Naive B cell (primary cell): ENCODE measurements around the gene KCTD3. TPM values are rescaled to one million over a fixed set of nuclear protein-coding genes. Genes with fewer than 3 reads are reported as not detected.

Source experiments
- ATAC-seq, 2 donors: fragments of 150-1000 bp; cut with Tn5 transposase; 2 replicates each; pipeline ENCODE4 v1.10.0; 2021; ENCODE audit warnings: low read depth in 2 of 2, mild to moderate bottlenecking in 2 of 2, moderate library complexity in 2 of 2
- DNase-seq: peaks from one replicate; pipeline ENCODE4 v3.0.0; 2022
- H3K27ac Mint-ChIP-seq, 6 donors: one replicate each; pipeline ENCODE4 v1.8.0; 2020 to 2022; ENCODE audit warnings: mild to moderate bottlenecking in 6 of 6, mixed read lengths in 6 of 6, moderate library complexity in 5 of 6, inconsistent platforms in 2 of 6
- H3K27me3 Mint-ChIP-seq, 3 donors: one replicate each; pipeline ENCODE4 v1.8.0; 2021 to 2022; ENCODE audit warnings: mixed read lengths in 3 of 3, mild to moderate bottlenecking in 1 of 3
- H3K36me3 Mint-ChIP-seq, 2 donors: one replicate each; pipeline ENCODE4 v1.8.0; 2020 to 2022; ENCODE audit warnings: mixed read lengths in 2 of 2, inconsistent platforms in 1 of 2, mild to moderate bottlenecking in 1 of 2
- H3K4me1 Mint-ChIP-seq, 3 donors: one replicate each; pipeline ENCODE4 v1.8.0; 2020 to 2022; ENCODE audit warnings: mixed read lengths in 3 of 3, inconsistent platforms in 1 of 3, mild to moderate bottlenecking in 1 of 3, moderate library complexity in 1 of 3
- H3K4me3 Mint-ChIP-seq, 8 donors: one replicate each; pipeline ENCODE4 v1.8.0; 2020 to 2022; ENCODE audit warnings: mild to moderate bottlenecking in 8 of 8, mixed read lengths in 8 of 8, moderate library complexity in 8 of 8, inconsistent platforms in 2 of 8
- H3K9me3 Mint-ChIP-seq, 7 donors: one replicate each; pipeline ENCODE4 v1.8.0; 2020 to 2022; ENCODE audit warnings: mixed read lengths in 7 of 7, mild to moderate bottlenecking in 5 of 7, inconsistent platforms in 2 of 7, moderate library complexity in 1 of 7
- polyA plus RNA-seq, 6 donors: library from polyadenylated mRNA; unstranded; fragments of 300-500 nt; fragmentation: Illumina TruSeq; gene quantifications; one replicate each; pipeline ENCODE4 v1.2.3, GENCODE V29; 2021; ENCODE audit warnings: low read depth in 6 of 6

KCTD3 gene
- polyA plus RNA-seq, 6 donors from 2014 or later, result 1.9 to 5.6 (median 3.7) TPM

- peaks cover 0 to 16% (median 4%) of the 10 kb centered on the region in 7 donors for H3K9me3 Mint-ChIP-seq
- DNase-seq (no peak), ATAC-seq (no peak)
Measured at GRCh38 chr1:215542301-215542700, 24.8 kb upstream of the KCTD3 start.

GRCh38 chr1:215543191-215543606 lies 23.9 kb upstream of the KCTD3 start:
- Mint-ChIP-seq H3K9me3 (peaks cover 0 to 16% (median 4%) of the 10 kb centered on the region in 7 donors), H3K4me3 (no peak overlapping the region), H3K27ac (no peak overlapping the region), H3K4me1 (no peaks in the 10 kb centered on the region), H3K27me3 (peaks cover 6 to 11% (median 8%) of the 10 kb centered on the region in 3 donors), H3K36me3 (no peaks in the 10 kb centered on the region)
- no peak for ATAC-seq
- DNase-seq, result no peak

More at GRCh38 chr1:215542301-215542700, 24.8 kb upstream of the KCTD3 start:
- H3K27me3 Mint-ChIP-seq, result peaks cover 3 to 11% (median 8%) of the 10 kb centered on the region in 3 donors
- H3K27ac Mint-ChIP-seq, result no peak overlapping the region
- no peaks in the 10 kb centered on the region for H3K4me1 Mint-ChIP-seq
- no peaks in the 10 kb centered on the region for H3K36me3 Mint-ChIP-seq
- H3K4me3 Mint-ChIP-seq, result no peak overlapping the region

GRCh38 chr1:215543806-215544205 lies 23.3 kb upstream of the KCTD3 start:
- H3K27me3 Mint-ChIP-seq, result peaks cover 6 to 8% (median 8%) of the 10 kb centered on the region in 3 donors
- ATAC-seq (no peak), DNase-seq (no peak)
- H3K27ac Mint-ChIP-seq, result no peak overlapping the region
- no peaks in the 10 kb centered on the region for H3K36me3 Mint-ChIP-seq
- H3K4me1 Mint-ChIP-seq, result no peaks in the 10 kb centered on the region
- H3K4me3 Mint-ChIP-seq, result no peak overlapping the region
- H3K9me3 Mint-ChIP-seq, result peaks cover 0 to 16% (median 4%) of the 10 kb centered on the region in 7 donors

GRCh38 chr1:215544566-215544965 lies 22.5 kb upstream of the KCTD3 start:
- no peak overlapping the region for H3K27ac Mint-ChIP-seq

GRCh38 chr1:215545096-215545495 lies 22.0 kb upstream of the KCTD3 start:
- Mint-ChIP-seq H3K4me3 (no peak overlapping the region), H3K36me3 (no peaks in the 10 kb centered on the region), H3K4me1 (no peaks in the 10 kb centered on the region), H3K27me3 (peaks cover 6 to 8% (median 7%) of the 10 kb centered on the region in 3 donors), H3K9me3 (peaks cover 0 to 16% (median 4%) of the 10 kb centered on the region in 7 donors), H3K27ac (no peak overlapping the region)
- DNase-seq, result no peak
- ATAC-seq, result no peak

More at GRCh38 chr1:215544566-215544965, 22.5 kb upstream of the KCTD3 start:
- ATAC-seq, result no peak
- Mint-ChIP-seq H3K9me3 (peaks cover 0 to 16% (median 4%) of the 10 kb centered on the region in 7 donors), H3K27me3 (peaks cover 6 to 8% (median 7%) of the 10 kb centered on the region in 3 donors), H3K36me3 (no peaks in the 10 kb centered on the region), H3K4me3 (no peak overlapping the region), H3K4me1 (no peaks in the 10 kb centered on the region)
- DNase-seq, result no peak

GRCh38 chr1:215547011-215547410 lies 20.1 kb upstream of the KCTD3 start:
- Mint-ChIP-seq H3K27ac (no peak overlapping the region), H3K4me1 (no peaks in the 10 kb centered on the region), H3K36me3 (no peaks in the 10 kb centered on the region), H3K27me3 (peaks cover 6 to 8% (median 7%) of the 10 kb centered on the region in 3 donors), H3K4me3 (no peak overlapping the region), H3K9me3 (peaks cover 0 to 16% (median 4%) of the 10 kb centered on the region in 7 donors)
- ATAC-seq (no peak), DNase-seq (no peak)

- H3K27me3 Mint-ChIP-seq, result peaks cover 6 to 30% (median 10%) of the 10 kb centered on the region in 3 donors
Measured at GRCh38 chr1:215551806-215552205, 15.3 kb upstream of the KCTD3 start.

GRCh38 chr1:215554865-215555264 lies 12.2 kb upstream of the KCTD3 start:
- Mint-ChIP-seq H3K4me3 (no peak overlapping the region), H3K4me1 (peaks cover 0 to 6% (median 0%) of the 10 kb centered on the region in 3 donors), H3K9me3 (peaks cover 10 to 35% (median 18%) of the 10 kb centered on the region in 7 donors), H3K27me3 (peaks cover 10 to 30% (median 11%) of the 10 kb centered on the region in 3 donors), H3K36me3 (peaks cover 0 to 13% of the 10 kb centered on the region in 2 donors), H3K27ac (no peak overlapping the region)
- DNase-seq (no peak), ATAC-seq (no peak)

More at GRCh38 chr1:215551806-215552205, 15.3 kb upstream of the KCTD3 start:
- Mint-ChIP-seq H3K4me1 (no peaks in the 10 kb centered on the region), H3K9me3 (peaks cover 10 to 29% (median 18%) of the 10 kb centered on the region in 7 donors), H3K4me3 (no peak overlapping the region), H3K27ac (no peak overlapping the region), H3K36me3 (peaks cover 0 to 13% of the 10 kb centered on the region in 2 donors)
- DNase-seq (no peak), ATAC-seq (no peak)

- H3K36me3 Mint-ChIP-seq, result peaks cover 0 to 13% of the 10 kb centered on the region in 2 donors
- DNase-seq (no peak), ATAC-seq (no peak)
- peaks cover 0 to 6% (median 0%) of the 10 kb centered on the region in 3 donors for H3K4me1 Mint-ChIP-seq
- peaks cover 10 to 37% (median 18%) of the 10 kb centered on the region in 7 donors for H3K9me3 Mint-ChIP-seq
- no peak overlapping the region for H3K4me3 Mint-ChIP-seq
- no peak overlapping the region for H3K27ac Mint-ChIP-seq
- peaks cover 7 to 30% (median 10%) of the 10 kb centered on the region in 3 donors for H3K27me3 Mint-ChIP-seq
Measured at GRCh38 chr1:215555531-215555930, 11.6 kb upstream of the KCTD3 start.

GRCh38 chr1:215556996-215557395 lies 10.1 kb upstream of the KCTD3 start:
- no peak for DNase-seq
- ATAC-seq, result no peak
- Mint-ChIP-seq H3K4me3 (no peak overlapping the region), H3K36me3 (peaks cover 0 to 13% of the 10 kb centered on the region in 2 donors), H3K27ac (no peak overlapping the region), H3K27me3 (peaks cover 4 to 34% (median 10%) of the 10 kb centered on the region in 3 donors), H3K9me3 (peaks cover 10 to 46% (median 17%) of the 10 kb centered on the region in 7 donors), H3K4me1 (peaks cover 0 to 6% (median 0%) of the 10 kb centered on the region in 3 donors)

GRCh38 chr1:215557504-215557903 lies 9.6 kb upstream of the KCTD3 start:
- DNase-seq, result no peak
- no peak for ATAC-seq
- H3K4me1 Mint-ChIP-seq, result peaks cover 0 to 6% (median 0%) of the 10 kb centered on the region in 3 donors
- H3K27ac Mint-ChIP-seq, result no peak overlapping the region
- peaks cover 10 to 46% (median 17%) of the 10 kb centered on the region in 7 donors for H3K9me3 Mint-ChIP-seq
- peaks cover 4 to 35% (median 10%) of the 10 kb centered on the region in 3 donors for H3K27me3 Mint-ChIP-seq
- no peak overlapping the region for H3K4me3 Mint-ChIP-seq
- peaks cover 0 to 13% of the 10 kb centered on the region in 2 donors for H3K36me3 Mint-ChIP-seq

- peaks cover 4 to 31% (median 16%) of the 10 kb centered on the region in 3 donors for H3K27me3 Mint-ChIP-seq
- H3K4me3 Mint-ChIP-seq, result no peak overlapping the region
Measured at GRCh38 chr1:215557992-215558626, 9.0 kb upstream of the KCTD3 start.

GRCh38 chr1:215567491-215568298 lies 591 bp downstream of the KCTD3 start:
- ATAC-seq (peak; percentile 68 to 71), DNase-seq (peak; percentile 38)
- peak overlapping the region; percentile 89 to 97 (median 96) for H3K4me3 Mint-ChIP-seq
- H3K27ac Mint-ChIP-seq, result peak overlapping the region in 5 of 6 donors; percentile 34 to 97 (median 85)
- H3K9me3 Mint-ChIP-seq, result no peaks in the 10 kb centered on the region
- no peaks in the 10 kb centered on the region for H3K36me3 Mint-ChIP-seq
- peaks cover 17 to 49% (median 22%) of the 10 kb centered on the region in 3 donors for H3K4me1 Mint-ChIP-seq
- peaks cover 0 to 6% (median 0%) of the 10 kb centered on the region in 3 donors for H3K27me3 Mint-ChIP-seq

More at GRCh38 chr1:215557992-215558626, 9.0 kb upstream of the KCTD3 start:
- H3K4me1 Mint-ChIP-seq, result peaks cover 0 to 6% (median 0%) of the 10 kb centered on the region in 3 donors
- H3K36me3 Mint-ChIP-seq, result peaks cover 0 to 13% of the 10 kb centered on the region in 2 donors
- H3K27ac Mint-ChIP-seq, result no peak overlapping the region
- ATAC-seq, result no peak
- DNase-seq, result no peak
- peaks cover 10 to 46% (median 17%) of the 10 kb centered on the region in 7 donors for H3K9me3 Mint-ChIP-seq
